K562 (cell line): Measurements from ENCODE around the gene MYH7B. TPM values are rescaled to one million over a fixed set of nuclear protein-coding genes. Genes with fewer than 3 reads are reported as not detected.
A peak's percentile ranks its signal among the peaks of the same experiment; 100 is the strongest.

ENCODE experiments used
- ATF1 ChIP-seq, 2 experiments: fragments of 450-650 bp in 1 of 2; IDR thresholded peaks; 2 replicates each; pipeline ENCODE4 v1.6.1; 2016; ENCODE audit warnings: missing compliant biosample characterization in 1 of 2, missing genetic modification characterization in 1 of 2
- HMG20B ChIP-seq: fragments of 250-450 bp; sonication (Bioruptor Pico); IDR thresholded peaks from 2 replicates; pipeline ENCODE4 v1.5.0; 2021; ENCODE audit warnings: mild to moderate bottlenecking
- JUND ChIP-seq, 2 experiments: IDR thresholded peaks; 2 replicates in 1 of 2; 3 replicates in 1 of 2; pipeline ENCODE4 v1.6.1; 2011; ENCODE audit warnings: borderline replicate concordance in 2 of 2, low read depth in 2 of 2, low read length in 2 of 2, improper control_type of control experiment in 1 of 2, missing biosample characterization in 1 of 2, missing genetic modification characterization in 1 of 2, missing genetic modification reagents in 1 of 2
- MAX ChIP-seq: sonication (generic); formaldehyde crosslinking; IDR thresholded peaks from 2 replicates; pipeline ENCODE4 v1.9.0; 2022; ENCODE audit warnings: mild to moderate bottlenecking, missing genetic modification reagents
- NONO ChIP-seq, 2 experiments: fragments of 200-400 bp in 1 of 2; fragments of 450-650 bp in 1 of 2; formaldehyde crosslinking in 1 of 2; IDR thresholded peaks; 2 replicates each; pipeline ENCODE4 v1.6.1; 2017; ENCODE audit warnings: low read depth in 2 of 2, mild to moderate bottlenecking in 2 of 2, moderate library complexity in 2 of 2, low read length in 1 of 2
- NUFIP1 ChIP-seq: fragments of 450-650 bp; IDR thresholded peaks from 2 replicates; pipeline ENCODE4 v1.6.1; 2018; ENCODE audit not compliant: partially characterized antibody
- SMARCB1 ChIP-seq: IDR thresholded peaks from 2 replicates; pipeline ENCODE4 v1.6.1; 2011; ENCODE audit warnings: improper control_type of control experiment, low read depth; ENCODE audit not compliant: insufficient read length
- TBP ChIP-seq: optimal IDR thresholded peaks from 2 replicates; pipeline ENCODE3; 2011; ENCODE audit warnings: low read depth, low read length, improper control_type of control experiment
- ZNF766 ChIP-seq: fragments of 200-800 bp; sonication (Bioruptor generic); conservative IDR thresholded peaks from 2 replicates; pipeline ENCODE4 v1.6.1; 2016; ENCODE audit warnings: missing genetic modification characterization, missing compliant biosample characterization
- polyA plus RNA-seq, 8 experiments: library from polyadenylated mRNA; depleted of rRNA in 4 of 8; stranded (reverse) in 5 of 8; unstranded in 3 of 8; fragments of >200 nt; fragmentation: Nextera tagmentation in 2 of 8; fragmentation: Illumina TruSeq in 1 of 8; extraction: Ambion mirVana in 2 of 8; extraction: Trizol in 1 of 8; gene quantifications; 2 replicates each; pipeline versions ENCODE4 v1.2.1 to v1.2.3, GENCODE V29; 2011 to 2014; ENCODE audit warnings: inconsistent platforms in 1 of 8, missing spikeins in 1 of 8
- total RNA-seq, 7 experiments: library from RNA; depleted of rRNA in 6 of 7; stranded (reverse); fragments of >200 nt in 6 of 7; fragmentation: Illumina TruSeq in 2 of 7; extraction: Trizol in 2 of 7; gene quantifications; 2 replicates each; pipeline versions ENCODE4 v1.2.1 to v1.2.3, GENCODE V29; 2011 to 2021; ENCODE audit warnings: low replicate concordance in 1 of 7
- TF ChIP-seq, protein P1 (sequence below): fragments of 450-650 bp; IDR thresholded peaks from 2 replicates; pipeline ENCODE4 v1.6.1; 2016; ENCODE audit warnings: low read depth
- TF ChIP-seq, protein P2 (sequence below): sonication (generic); formaldehyde crosslinking; IDR thresholded peaks from 2 replicates; pipeline ENCODE4 v1.8.0; 2023; ENCODE audit warnings: missing genetic modification reagents, mild to moderate bottlenecking, borderline replicate concordance

Gene MYH7B
- total and polyA plus RNA-seq, 9 of the 15 experiments (the other 6 are each of a cell fraction or from before 2014, with no cell fraction given): 0.07 to 0.34 (median 0.13) TPM; not detected in 3

- TF ChIP-seq, protein P1, sequence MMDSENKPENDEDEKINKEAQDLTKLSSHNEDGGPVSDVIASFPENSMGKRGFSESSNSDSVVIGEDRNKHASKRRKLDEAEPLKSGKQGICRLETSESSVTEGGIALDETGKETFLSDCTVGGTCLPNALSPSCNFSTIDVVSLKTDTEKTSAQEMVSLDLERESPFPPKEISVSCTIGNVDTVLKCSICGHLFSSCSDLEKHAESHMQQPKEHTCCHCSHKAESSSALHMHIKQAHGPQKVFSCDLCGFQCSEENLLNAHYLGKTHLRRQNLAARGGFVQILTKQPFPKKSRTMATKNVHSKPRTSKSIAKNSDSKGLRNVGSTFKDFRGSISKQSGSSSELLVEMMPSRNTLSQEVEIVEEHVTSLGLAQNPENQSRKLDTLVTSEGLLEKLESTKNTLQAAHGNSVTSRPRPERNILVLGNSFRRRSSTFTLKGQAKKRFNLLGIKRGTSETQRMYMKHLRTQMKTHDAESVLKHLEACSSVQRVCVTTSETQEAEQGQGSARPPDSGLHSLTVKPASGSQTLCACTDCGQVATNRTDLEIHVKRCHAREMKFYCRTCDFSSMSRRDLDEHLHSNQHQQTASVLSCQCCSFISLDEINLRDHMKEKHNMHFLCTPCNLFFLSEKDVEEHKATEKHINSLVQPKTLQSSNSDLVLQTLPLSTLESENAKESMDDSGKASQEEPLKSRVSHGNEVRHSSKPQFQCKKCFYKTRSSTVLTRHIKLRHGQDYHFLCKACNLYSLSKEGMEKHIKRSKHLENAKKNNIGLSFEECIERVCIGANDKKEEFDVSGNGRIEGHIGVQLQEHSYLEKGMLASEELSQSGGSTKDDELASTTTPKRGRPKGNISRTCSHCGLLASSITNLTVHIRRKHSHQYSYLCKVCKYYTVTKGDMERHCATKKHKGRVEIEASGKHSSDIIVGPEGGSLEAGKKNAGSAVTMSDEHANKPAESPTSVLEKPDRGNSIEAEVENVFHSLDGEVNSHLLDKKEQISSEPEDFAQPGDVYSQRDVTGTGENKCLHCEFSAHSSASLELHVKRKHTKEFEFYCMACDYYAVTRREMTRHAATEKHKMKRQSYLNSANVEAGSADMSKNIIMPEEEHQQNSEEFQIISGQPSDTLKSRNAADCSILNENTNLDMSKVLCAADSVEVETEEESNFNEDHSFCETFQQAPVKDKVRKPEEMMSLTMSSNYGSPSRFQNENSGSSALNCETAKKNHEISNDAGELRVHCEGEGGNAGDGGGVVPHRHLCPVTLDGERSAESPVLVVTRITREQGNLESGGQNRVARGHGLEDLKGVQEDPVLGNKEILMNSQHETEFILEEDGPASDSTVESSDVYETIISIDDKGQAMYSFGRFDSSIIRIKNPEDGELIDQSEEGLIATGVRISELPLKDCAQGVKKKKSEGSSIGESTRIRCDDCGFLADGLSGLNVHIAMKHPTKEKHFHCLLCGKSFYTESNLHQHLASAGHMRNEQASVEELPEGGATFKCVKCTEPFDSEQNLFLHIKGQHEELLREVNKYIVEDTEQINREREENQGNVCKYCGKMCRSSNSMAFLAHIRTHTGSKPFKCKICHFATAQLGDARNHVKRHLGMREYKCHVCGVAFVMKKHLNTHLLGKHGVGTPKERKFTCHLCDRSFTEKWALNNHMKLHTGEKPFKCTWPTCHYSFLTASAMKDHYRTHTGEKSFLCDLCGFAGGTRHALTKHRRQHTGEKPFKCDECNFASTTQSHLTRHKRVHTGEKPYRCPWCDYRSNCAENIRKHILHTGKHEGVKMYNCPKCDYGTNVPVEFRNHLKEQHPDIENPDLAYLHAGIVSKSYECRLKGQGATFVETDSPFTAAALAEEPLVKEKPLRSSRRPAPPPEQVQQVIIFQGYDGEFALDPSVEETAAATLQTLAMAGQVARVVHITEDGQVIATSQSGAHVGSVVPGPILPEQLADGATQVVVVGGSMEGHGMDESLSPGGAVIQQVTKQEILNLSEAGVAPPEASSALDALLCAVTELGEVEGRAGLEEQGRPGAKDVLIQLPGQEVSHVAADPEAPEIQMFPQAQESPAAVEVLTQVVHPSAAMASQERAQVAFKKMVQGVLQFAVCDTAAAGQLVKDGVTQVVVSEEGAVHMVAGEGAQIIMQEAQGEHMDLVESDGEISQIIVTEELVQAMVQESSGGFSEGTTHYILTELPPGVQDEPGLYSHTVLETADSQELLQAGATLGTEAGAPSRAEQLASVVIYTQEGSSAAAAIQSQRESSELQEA: peak; percentile 95
- TF ChIP-seq, protein P2, sequence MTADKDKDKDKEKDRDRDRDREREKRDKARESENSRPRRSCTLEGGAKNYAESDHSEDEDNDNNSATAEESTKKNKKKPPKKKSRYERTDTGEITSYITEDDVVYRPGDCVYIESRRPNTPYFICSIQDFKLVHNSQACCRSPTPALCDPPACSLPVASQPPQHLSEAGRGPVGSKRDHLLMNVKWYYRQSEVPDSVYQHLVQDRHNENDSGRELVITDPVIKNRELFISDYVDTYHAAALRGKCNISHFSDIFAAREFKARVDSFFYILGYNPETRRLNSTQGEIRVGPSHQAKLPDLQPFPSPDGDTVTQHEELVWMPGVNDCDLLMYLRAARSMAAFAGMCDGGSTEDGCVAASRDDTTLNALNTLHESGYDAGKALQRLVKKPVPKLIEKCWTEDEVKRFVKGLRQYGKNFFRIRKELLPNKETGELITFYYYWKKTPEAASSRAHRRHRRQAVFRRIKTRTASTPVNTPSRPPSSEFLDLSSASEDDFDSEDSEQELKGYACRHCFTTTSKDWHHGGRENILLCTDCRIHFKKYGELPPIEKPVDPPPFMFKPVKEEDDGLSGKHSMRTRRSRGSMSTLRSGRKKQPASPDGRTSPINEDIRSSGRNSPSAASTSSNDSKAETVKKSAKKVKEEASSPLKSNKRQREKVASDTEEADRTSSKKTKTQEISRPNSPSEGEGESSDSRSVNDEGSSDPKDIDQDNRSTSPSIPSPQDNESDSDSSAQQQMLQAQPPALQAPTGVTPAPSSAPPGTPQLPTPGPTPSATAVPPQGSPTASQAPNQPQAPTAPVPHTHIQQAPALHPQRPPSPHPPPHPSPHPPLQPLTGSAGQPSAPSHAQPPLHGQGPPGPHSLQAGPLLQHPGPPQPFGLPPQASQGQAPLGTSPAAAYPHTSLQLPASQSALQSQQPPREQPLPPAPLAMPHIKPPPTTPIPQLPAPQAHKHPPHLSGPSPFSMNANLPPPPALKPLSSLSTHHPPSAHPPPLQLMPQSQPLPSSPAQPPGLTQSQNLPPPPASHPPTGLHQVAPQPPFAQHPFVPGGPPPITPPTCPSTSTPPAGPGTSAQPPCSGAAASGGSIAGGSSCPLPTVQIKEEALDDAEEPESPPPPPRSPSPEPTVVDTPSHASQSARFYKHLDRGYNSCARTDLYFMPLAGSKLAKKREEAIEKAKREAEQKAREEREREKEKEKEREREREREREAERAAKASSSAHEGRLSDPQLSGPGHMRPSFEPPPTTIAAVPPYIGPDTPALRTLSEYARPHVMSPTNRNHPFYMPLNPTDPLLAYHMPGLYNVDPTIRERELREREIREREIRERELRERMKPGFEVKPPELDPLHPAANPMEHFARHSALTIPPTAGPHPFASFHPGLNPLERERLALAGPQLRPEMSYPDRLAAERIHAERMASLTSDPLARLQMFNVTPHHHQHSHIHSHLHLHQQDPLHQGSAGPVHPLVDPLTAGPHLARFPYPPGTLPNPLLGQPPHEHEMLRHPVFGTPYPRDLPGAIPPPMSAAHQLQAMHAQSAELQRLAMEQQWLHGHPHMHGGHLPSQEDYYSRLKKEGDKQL: 0 out of 2 replicates have a peak, but pooled peaks have one; percentile 21
- peak; percentile 97 for TF ChIP-seq TBP
- TF ChIP-seq ZNF766 (CRISPR knock-in tag): peak; percentile 65
- TF ChIP-seq HMG20B (CRISPR knock-in tag): no peak
- no peak for TF ChIP-seq ATF1 (CRISPR knock-in tag; IDR thresholded peaks at IDR 0.05)
- peak; percentile 82; the same call in 1 of the 2 replicates for TF ChIP-seq ATF1 (tag; IDR thresholded peaks at IDR 0.05)
- TF ChIP-seq JUND (IDR thresholded peaks at IDR 0.05; ENCODE audit: borderline replicate concordance, low read depth, low read length): no peak
- TF ChIP-seq JUND (tag; IDR thresholded peaks at IDR 0.05; ENCODE audit: borderline replicate concordance, low read depth, low read length): peak; percentile 34; the same call in 1 of the 3 replicates
- peak; percentile 82 for TF ChIP-seq MAX
- peak in 1 of 2 experiments; percentile 30; a peak in 1 of 4 replicates for TF ChIP-seq NONO (IDR thresholded peaks at IDR 0.05; ENCODE audit: low read depth in 2 of 2, low read length in 1 of 2)
- TF ChIP-seq NUFIP1: peak; percentile 24
- TF ChIP-seq SMARCB1: no peak
Measured at GRCh38 chr20:34955231-34956040, at the start of gene MYH7B, which contains the start of gene GSS (continued).
